HuH-7 (cell line): ENCODE data around the gene USP37.
A peak's percentile ranks its signal among the peaks of the same experiment; 100 is the strongest.
"Not testable (repeated sequence)": the region's sequence is repeated elsewhere in the genome, so short reads cannot be mapped to it uniquely, and the experiment has no call there.

ENCODE experiments used
- DNase-seq: peaks from one replicate; pipeline ENCODE4 v3.0.0; 2011; ENCODE audit warnings: low spot score

Gene USP37

GRCh38 chr2:218568190-218569037 is at the start of gene USP37, which contains the start of gene CNOT9:
USP37 (minus strand) TSS chr2:218568351; CDS start chr2:218558653, 9,698 bp downstream.
CNOT9 (plus strand) TSS chr2:218568839; CDS start chr2:218568955, 116 bp downstream.
- peak; percentile 87 for DNase-seq

- no peak for DNase-seq
Observed at GRCh38 chr2:218615868-218616315, 47.7 kb upstream of the USP37 start.

GRCh38 chr2:218607436-218608115 is 39.4 kb upstream of the USP37 start, which contains the start of gene PLCD4:
PLCD4 (plus strand) TSS chr2:218607899; CDS start chr2:218615740, 7,841 bp downstream.
- no peak for DNase-seq

GRCh38 chr2:218605432-218605831 is 37.3 kb upstream of the USP37 start:
- DNase-seq, result no peak

- DNase-seq, result no peak
Observed at GRCh38 chr2:218585541-218585940, 17.4 kb upstream of the USP37 start.

GRCh38 chr2:218583983-218584850 is 16.1 kb upstream of the USP37 start:
- DNase-seq, result no peak

- DNase-seq, result no peak
Observed at GRCh38 chr2:218582076-218582475, 13.9 kb upstream of the USP37 start.

GRCh38 chr2:218578272-218578877 is 10.2 kb upstream of the USP37 start:
- no peak for DNase-seq

- no peak for DNase-seq
Observed at GRCh38 chr2:218577482-218578220, 9.5 kb upstream of the USP37 start.

GRCh38 chr2:218576854-218577253 is 8.7 kb upstream of the USP37 start:
- DNase-seq, result no peak

GRCh38 chr2:218570850-218571249 is 2.7 kb upstream of the USP37 start:
- DNase-seq, result no peak

GRCh38 chr2:218569661-218570500 is 1.7 kb upstream of the USP37 start:
- peak; percentile 8 for DNase-seq

GRCh38 chr2:218569038-218569431 is 884 bp upstream of the USP37 start:
- peak; percentile 44 for DNase-seq

GRCh38 chr2:218567797-218568189 is 358 bp downstream of the USP37 start:
- DNase-seq, result peak; percentile 60

GRCh38 chr2:218566296-218566695 is 1.9 kb downstream of the USP37 start:
- DNase-seq, result no peak

GRCh38 chr2:218564056-218564455 is 4.1 kb downstream of the USP37 start:
- DNase-seq, result no peak

GRCh38 chr2:218558986-218559385 is 9.2 kb downstream of the USP37 start:
- DNase-seq, result no peak

GRCh38 chr2:218557941-218558340 is 10.2 kb downstream of the USP37 start:
- DNase-seq, result no peak

- no peak for DNase-seq
Observed at GRCh38 chr2:218555527-218555926, 12.6 kb downstream of the USP37 start.

- not testable (repeated sequence) for DNase-seq
Observed at GRCh38 chr2:218554225-218554624, 13.9 kb downstream of the USP37 start.
